NT2/D1 (cell line): ENCODE measurements around the gene PMS2.
A peak's percentile ranks its signal among the peaks of the same experiment; 100 is the strongest.

Source experiments
- DNase-seq: peaks from one replicate; pipeline ENCODE4 v3.0.0-alpha.2; 2011; ENCODE audit warnings: low read depth, low spot score
- H3K27me3 ChIP-seq: 2 replicates; pipeline ENCODE4 v1.6.0; 2011; ENCODE audit warnings: mild to moderate bottlenecking; ENCODE audit not compliant: insufficient read length, insufficient read depth
- H3K36me3 ChIP-seq: 2 replicates; pipeline ENCODE4 v1.6.1; 2011; ENCODE audit warnings: mild to moderate bottlenecking, low read length, mixed read lengths; ENCODE audit not compliant: insufficient read depth, insufficient read length
- H3K4me1 ChIP-seq: 2 replicates; pipeline ENCODE4 v1.5.1; 2011; ENCODE audit not compliant: insufficient read depth, insufficient read length
- H3K4me3 ChIP-seq: 2 replicates; pipeline ENCODE4 v1.5.1; 2011; ENCODE audit warnings: low read depth; ENCODE audit not compliant: insufficient read length
- H3K9ac ChIP-seq: 2 replicates; pipeline ENCODE4 v1.6.0; 2011; ENCODE audit warnings: low read depth; ENCODE audit not compliant: insufficient read length
- H3K9me3 ChIP-seq: 2 replicates; pipeline ENCODE4 v1.5.1; 2011; ENCODE audit warnings: mild to moderate bottlenecking, low read length; ENCODE audit not compliant: insufficient read depth
- SUZ12 ChIP-seq: IDR thresholded peaks from 2 replicates; pipeline ENCODE4 v1.6.1; 2011; ENCODE audit not compliant: insufficient read length, insufficient read depth; ENCODE audit errors: extremely low read depth
- YY1 ChIP-seq: IDR thresholded peaks from 2 replicates; pipeline ENCODE4 v1.6.1; 2011; ENCODE audit not compliant: insufficient read length, insufficient read depth
- ZNF274 ChIP-seq: IDR thresholded peaks from 2 replicates; pipeline ENCODE4 v1.6.1; 2011; ENCODE audit warnings: mild to moderate bottlenecking, low read depth, low read length

The PMS2 gene

GRCh38 chr7:6026011-6026819 lies 17.4 kb upstream of the PMS2 start:
- peaks cover 93% of the 10 kb centered on the region for H3K36me3 ChIP-seq
- no peaks in the 10 kb centered on the region for H3K9me3 ChIP-seq
- TF ChIP-seq SUZ12 (no peak), YY1 (no peak), ZNF274 (no peak)
- H3K4me1 ChIP-seq, result peaks cover 4% of the 10 kb centered on the region
- peak; percentile 59 for DNase-seq
- H3K27me3 ChIP-seq, result no peaks in the 10 kb centered on the region
- H3K4me3 ChIP-seq, result no peak overlapping the region
- H3K9ac ChIP-seq, result no peak overlapping the region

GRCh38 chr7:6023974-6024435 lies 15.2 kb upstream of the PMS2 start:
- no peak overlapping the region for H3K9ac ChIP-seq
- no peak overlapping the region for H3K4me3 ChIP-seq
- TF ChIP-seq ZNF274, result no peak
- TF ChIP-seq YY1, result no peak
- no peak for TF ChIP-seq SUZ12
- no peaks in the 10 kb centered on the region for H3K9me3 ChIP-seq
- peaks cover 4% of the 10 kb centered on the region for H3K4me1 ChIP-seq
- H3K36me3 ChIP-seq, result peaks cover 98% of the 10 kb centered on the region
- no peaks in the 10 kb centered on the region for H3K27me3 ChIP-seq
- DNase-seq, result no peak

GRCh38 chr7:6022707-6023106 lies 13.9 kb upstream of the PMS2 start:
- TF ChIP-seq YY1, result no peak
- no peak for TF ChIP-seq ZNF274
- no peak for TF ChIP-seq SUZ12
- Histone ChIP-seq H3K4me3 (no peak overlapping the region), H3K9ac (no peak overlapping the region), H3K36me3 (peaks cover 91% of the 10 kb centered on the region), H3K9me3 (no peaks in the 10 kb centered on the region), H3K27me3 (no peaks in the 10 kb centered on the region), H3K4me1 (peaks cover 4% of the 10 kb centered on the region)
- no peak for DNase-seq

GRCh38 chr7:6020371-6021286 lies 11.8 kb upstream of the PMS2 start:
- no peaks in the 10 kb centered on the region for H3K9me3 ChIP-seq
- DNase-seq, result no peak
- TF ChIP-seq ZNF274 (no peak), YY1 (no peak), SUZ12 (no peak)
- no peak overlapping the region for H3K4me3 ChIP-seq
- no peaks in the 10 kb centered on the region for H3K4me1 ChIP-seq
- H3K27me3 ChIP-seq, result no peaks in the 10 kb centered on the region
- peaks cover 90% of the 10 kb centered on the region for H3K36me3 ChIP-seq
- no peak overlapping the region for H3K9ac ChIP-seq

- Histone ChIP-seq H3K27me3 (no peaks in the 10 kb centered on the region), H3K4me3 (no peak overlapping the region), H3K9me3 (no peaks in the 10 kb centered on the region), H3K9ac (no peak overlapping the region), H3K4me1 (no peaks in the 10 kb centered on the region), H3K36me3 (peaks cover 87% of the 10 kb centered on the region)
- TF ChIP-seq ZNF274, result no peak
- no peak for DNase-seq
These were observed 7.8 kb upstream of the PMS2 start for GRCh38 chr7:6016653-6016966.

GRCh38 chr7:6015917-6016652 lies 7.2 kb upstream of the PMS2 start:
- Histone ChIP-seq H3K4me3 (no peak overlapping the region), H3K4me1 (no peaks in the 10 kb centered on the region), H3K27me3 (no peaks in the 10 kb centered on the region), H3K9me3 (no peaks in the 10 kb centered on the region), H3K9ac (no peak overlapping the region), H3K36me3 (peaks cover 87% of the 10 kb centered on the region)
- no peak for DNase-seq
- no peak for TF ChIP-seq ZNF274
- TF ChIP-seq YY1, result no peak
- TF ChIP-seq SUZ12, result no peak
